Activated CD8-positive, alpha-beta T cell treated with anti-CD3 and anti-CD28 coated beads for 36 hours (primary cell): ENCODE data around the gene HEXIM1. TPM values are rescaled to one million over a fixed set of nuclear protein-coding genes. Genes with fewer than 3 reads are reported as not detected.

Experiments used
- ATAC-seq: fragments of 200-7000 bp; cut with Tn5 transposase; one replicate; pipeline ENCODE4 v1.10.0; 2021; ENCODE audit warnings: mild to moderate bottlenecking, moderate library complexity
- CTCF ChIA-PET: fragments of 350-600 bp; sonication (Branson Sonifier 250); formaldehyde crosslinking; loops from one replicate; lab custom pipeline; 2021; ENCODE audit warnings: antibody characterized with exemption; lab: Charles Lee
- POLR2A ChIA-PET: fragments of 350-600 bp; sonication (Branson Sonifier 250); formaldehyde crosslinking; loops from one replicate; lab custom pipeline; 2021; ENCODE audit warnings: antibody characterized with exemption; lab: Charles Lee
- DNase-seq: peaks from one replicate; pipeline ENCODE4 v3.0.0-alpha.2; 2020
- H3K27ac Mint-ChIP-seq: one replicate; pipeline ENCODE4 v1.8.0; 2021; ENCODE audit warnings: mild to moderate bottlenecking, mixed read lengths
- H3K27me3 Mint-ChIP-seq: one replicate; pipeline ENCODE4 v1.8.0; 2021; ENCODE audit warnings: mixed read lengths
- H3K36me3 Mint-ChIP-seq: one replicate; pipeline ENCODE4 v1.8.0; 2021; ENCODE audit warnings: low read depth, mixed read lengths
- H3K4me1 Mint-ChIP-seq: one replicate; pipeline ENCODE4 v1.8.0; 2021; ENCODE audit warnings: low read depth, mixed read lengths
- H3K4me3 Mint-ChIP-seq: one replicate; pipeline ENCODE4 v1.8.0; 2021; ENCODE audit warnings: mild to moderate bottlenecking, moderate library complexity, mixed read lengths
- H3K9me3 Mint-ChIP-seq: one replicate; pipeline ENCODE4 v1.8.0; 2021; ENCODE audit warnings: mixed read lengths
- CTCF ChIP-seq: fragments of 200-600 bp; IDR thresholded peaks from one replicate; pipeline ENCODE4 v1.8.0; 2022; ENCODE audit warnings: antibody characterized with exemption, mild to moderate bottlenecking
- intact Hi-C: fragments of 100-400 bp; cut with micrococcal nuclease; formaldehyde crosslinking; loops from one replicate; pipeline ENCODE4 v1.10.0; 2022
- total RNA-seq, 2 experiments: library from RNA; stranded (reverse); gene quantifications; one replicate each; pipeline ENCODE4 v1.2.3, GENCODE V29; 2021

Gene HEXIM1
- total RNA-seq, 2 experiments from 2014 or later: 22.6 to 23.5 TPM

- intact Hi-C loops: no loop called here
- no peaks in the 10 kb centered on the region for H3K36me3 Mint-ChIP-seq
- POLR2A ChIA-PET: no interaction called here
- no peak overlapping the region for H3K4me3 Mint-ChIP-seq
- CTCF ChIA-PET: interaction anchor here (1.0 kb wide), 4 partner anchors 8 to 49 kb away, joined by 3 to 4 read pairs (median 3); partner anchors contain the start of genes ACBD4 and HEXIM2
- no peak for TF ChIP-seq CTCF
- H3K27me3 Mint-ChIP-seq: no peaks in the 10 kb centered on the region
- no peaks in the 10 kb centered on the region for H3K9me3 Mint-ChIP-seq
- peaks cover 29% of the 10 kb centered on the region for H3K4me1 Mint-ChIP-seq
- H3K27ac Mint-ChIP-seq: no peak overlapping the region
- DNase-seq (no peak), ATAC-seq (no peak)
Observed at GRCh38 chr17:45168991-45169752, 20.9 kb downstream of the HEXIM1 start.

GRCh38 chr17:45170280-45170930 lies 22.1 kb downstream of the HEXIM1 start:
- intact Hi-C loops: loop anchor here (1.0 kb wide), 1 partner anchor 19 kb away; no protein-coding TSS in a partner anchor
- POLR2A ChIA-PET: interaction anchor here (0.9 to 4.2 kb wide), 4 partner anchors 10 to 78 kb away, joined by 3 to 44 read pairs (median 24); partner anchors contain the start of genes HEXIM1 and HEXIM2
- H3K4me3 Mint-ChIP-seq: no peak overlapping the region
- peak; percentile 16 for ATAC-seq
- peak overlapping the region; percentile 89 for H3K27ac Mint-ChIP-seq
- H3K9me3 Mint-ChIP-seq: no peaks in the 10 kb centered on the region
- H3K36me3 Mint-ChIP-seq: no peaks in the 10 kb centered on the region
- CTCF ChIA-PET: interaction anchor here (1.0 to 4.5 kb wide), 4 partner anchors 9 to 49 kb away, joined by 3 to 61 read pairs (median 22); partner anchors contain the start of genes ACBD4, HEXIM1 and HEXIM2
- no peaks in the 10 kb centered on the region for H3K27me3 Mint-ChIP-seq
- peak; percentile 41 for DNase-seq
- H3K4me1 Mint-ChIP-seq: peaks cover 25% of the 10 kb centered on the region
- no peak for TF ChIP-seq CTCF

- Mint-ChIP-seq H3K9me3 (no peaks in the 10 kb centered on the region), H3K27ac (peak overlapping the region; percentile 89), H3K36me3 (no peaks in the 10 kb centered on the region), H3K4me1 (peaks cover 25% of the 10 kb centered on the region), H3K4me3 (no peak overlapping the region), H3K27me3 (no peaks in the 10 kb centered on the region)
- intact Hi-C loops: loop anchor here (1.0 kb wide), 1 partner anchor 20 kb away; no protein-coding TSS in a partner anchor
- POLR2A ChIA-PET: interaction anchor here (1.5 to 4.2 kb wide), 3 partner anchors 10 to 78 kb away, joined by 3 to 44 read pairs (median 44); partner anchors contain the start of genes HEXIM1 and HEXIM2
- CTCF ChIA-PET: interaction anchor here (1.3 to 4.5 kb wide), 5 partner anchors 20 to 48 kb away, joined by 3 to 61 read pairs (median 13); partner anchors contain the start of genes ACBD4 and HEXIM1
- no peak for ATAC-seq
- TF ChIP-seq CTCF: no peak
- no peak for DNase-seq
Observed at GRCh38 chr17:45170931-45171337, 22.7 kb downstream of the HEXIM1 start.

- POLR2A ChIA-PET: interaction anchor here (0.7 to 4.2 kb wide), 5 partner anchors 11 to 554 kb away, joined by 3 to 44 read pairs (median 3); partner anchors contain the start of genes HEXIM1 and HEXIM2
- H3K9me3 Mint-ChIP-seq: no peaks in the 10 kb centered on the region
- DNase-seq (no peak), ATAC-seq (no peak)
- peak overlapping the region; percentile 68 for H3K4me3 Mint-ChIP-seq
- CTCF ChIA-PET: interaction anchor here (1.2 to 4.5 kb wide), 8 partner anchors 9 to 47 kb away, joined by 3 to 61 read pairs (median 10); partner anchors contain the start of genes ACBD4, HEXIM1 and HEXIM2
- H3K27ac Mint-ChIP-seq: peak overlapping the region; percentile 89
- TF ChIP-seq CTCF: no peak
- intact Hi-C loops: no loop called here
- peaks cover 25% of the 10 kb centered on the region for H3K4me1 Mint-ChIP-seq
- H3K36me3 Mint-ChIP-seq: no peaks in the 10 kb centered on the region
- H3K27me3 Mint-ChIP-seq: no peaks in the 10 kb centered on the region
Observed at GRCh38 chr17:45171338-45172231, 23.3 kb downstream of the HEXIM1 start.
